DND-41 (cell line): ENCODE data around the gene JADE1.

Experiments
- ATAC-seq: fragments of 200-7000 bp; cut with Tn5 transposase; 3 replicates; pipeline ENCODE4 v1.9.1; 2021; ENCODE audit warnings: low read depth; ENCODE audit not compliant: insufficient read depth
- DNase-seq: peaks from one replicate; pipeline ENCODE4 v3.0.0-alpha.2; 2020
- H2AFZ ChIP-seq: 2 replicates; pipeline ENCODE4 v1.6.0; 2012; ENCODE audit warnings: low read depth, low read length
- H3K27ac ChIP-seq: 2 replicates; pipeline ENCODE4 v1.5.1; 2012; ENCODE audit warnings: low read length, inconsistent platforms
- H3K27me3 ChIP-seq: fragments of 200-600 bp; sonication (generic); 2 replicates; pipeline ENCODE4 v1.6.0; 2012; ENCODE audit warnings: low read length, mild to moderate bottlenecking, inconsistent platforms; ENCODE audit not compliant: insufficient read depth, poor library complexity
- H3K36me3 ChIP-seq: 2 replicates; pipeline ENCODE4 v1.5.1; 2012; ENCODE audit warnings: low read length, inconsistent platforms; ENCODE audit not compliant: insufficient read depth
- H3K4me1 ChIP-seq: 2 replicates; pipeline ENCODE4 v1.5.1; 2012; ENCODE audit warnings: mild to moderate bottlenecking, low read length; ENCODE audit not compliant: insufficient read depth
- H3K4me2 ChIP-seq: 2 replicates; pipeline ENCODE4 v1.6.0; 2012; ENCODE audit warnings: mild to moderate bottlenecking, moderate library complexity, low read length, inconsistent platforms; ENCODE audit not compliant: insufficient read depth
- H3K4me3 ChIP-seq, 2 experiments: fragments of 200-600 bp in 1 of 2; shearing (Covaris generic) in 1 of 2; 2 replicates each; pipeline ENCODE4 v1.5.1; 2012 to 2016; ENCODE audit warnings: inconsistent platforms in 2 of 2, low read length in 2 of 2, mild to moderate bottlenecking in 2 of 2, low read depth in 1 of 2, moderate library complexity in 1 of 2
- H3K79me2 ChIP-seq: 2 replicates; pipeline ENCODE4 v1.6.0; 2012; ENCODE audit warnings: low read length, inconsistent platforms; ENCODE audit not compliant: insufficient read depth
- H3K9ac ChIP-seq: 2 replicates; pipeline ENCODE4 v1.6.0; 2012; ENCODE audit warnings: low read depth, mild to moderate bottlenecking, inconsistent platforms, low read length, moderate library complexity
- H3K9me3 ChIP-seq: 2 replicates; pipeline ENCODE4 v1.5.1; 2012; ENCODE audit warnings: low read length, moderate library complexity, mild to moderate bottlenecking, inconsistent platforms; ENCODE audit not compliant: insufficient read depth, severe bottlenecking
- H4K20me1 ChIP-seq: 2 replicates; pipeline ENCODE4 v1.6.0; 2012; ENCODE audit warnings: low read length; ENCODE audit not compliant: insufficient read depth
- EZH2 ChIP-seq: IDR thresholded peaks from 3 replicates; pipeline ENCODE4 v1.6.1; 2012; ENCODE audit warnings: borderline replicate concordance, low read depth, mild to moderate bottlenecking, moderate library complexity, low read length, inconsistent platforms; ENCODE audit not compliant: severe bottlenecking
- TF ChIP-seq, protein P1 (sequence below): IDR thresholded peaks from 2 replicates; pipeline ENCODE4 v1.5.1; 2012; ENCODE audit warnings: borderline replicate concordance, low read length, moderate library complexity, mild to moderate bottlenecking; ENCODE audit not compliant: poor library complexity, severe bottlenecking; ENCODE audit errors: extremely low read depth

Gene JADE1

DNA sequence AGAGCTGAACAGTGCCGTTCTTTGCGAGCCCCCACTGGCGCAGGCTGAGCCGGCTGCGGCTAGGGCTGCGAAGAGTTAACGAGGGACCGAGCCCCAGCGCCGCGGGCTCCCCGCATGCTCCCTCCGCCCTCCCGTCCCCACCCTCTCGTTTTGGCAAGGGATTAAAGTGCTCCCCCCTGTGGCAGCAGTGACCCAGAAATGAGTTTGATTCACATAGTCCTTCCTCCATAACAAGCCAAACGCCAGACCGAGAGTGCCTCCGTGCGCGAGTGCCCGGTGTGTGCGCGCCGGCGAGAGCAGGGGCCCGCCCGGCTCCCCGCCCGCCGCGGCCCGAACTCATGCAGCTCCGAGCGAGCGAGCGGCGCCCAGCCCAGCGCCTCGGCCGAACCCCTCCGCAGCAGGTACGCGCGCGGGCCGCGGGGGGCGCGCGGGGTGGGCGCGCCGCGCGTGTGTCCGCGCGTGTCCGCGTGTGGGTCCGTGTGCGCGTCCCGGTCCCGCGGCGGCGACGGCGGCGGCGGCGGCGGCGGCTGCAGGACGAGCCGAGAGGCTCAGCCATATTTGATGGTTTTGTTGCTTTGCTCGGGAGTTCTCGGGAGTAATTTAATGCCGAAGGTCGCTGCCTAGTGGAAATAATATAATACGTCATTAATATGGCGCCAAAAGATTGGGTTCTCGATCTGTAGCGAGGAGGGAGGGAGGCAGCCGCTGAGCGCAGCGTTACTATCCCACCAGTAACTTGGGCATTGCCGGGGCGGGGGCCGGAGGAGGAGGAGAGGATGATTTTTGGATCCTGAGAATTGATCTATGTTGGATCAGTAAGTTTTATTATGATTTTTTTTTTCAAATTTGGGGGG lies at the start of gene JADE1:
Gene JADE1 (plus strand): TSS at position 224 of the 854 bp plus-strand sequence. CDS start 22,059 bp downstream, outside the sequence.
- Histone ChIP-seq H3K4me1 (peaks cover 15% of the 10 kb centered on the region), H3K27ac (peak within 1 kb of the TSS; percentile 99), H3K9ac (peak within 1 kb of the TSS; percentile 81), H3K27me3 (no peaks in the 10 kb centered on the region), H3K9me3 (no peaks in the 10 kb centered on the region), H3K36me3 (no peaks in the 10 kb centered on the region), H3K4me3 (peak within 1 kb of the TSS; percentile 73 to 97), H3K4me2 (peak within 1 kb of the TSS; percentile 66), H2AFZ (peak within 1 kb of the TSS; percentile 69), H3K79me2 (peaks cover 39% of the 10 kb centered on the region), H4K20me1 (peaks cover 8% of the 10 kb centered on the region; the same call in 1 of the 2 replicates)
- DNase-seq, result peak; percentile 94
- TF ChIP-seq EZH2, result no peak
- TF ChIP-seq, protein P1, sequence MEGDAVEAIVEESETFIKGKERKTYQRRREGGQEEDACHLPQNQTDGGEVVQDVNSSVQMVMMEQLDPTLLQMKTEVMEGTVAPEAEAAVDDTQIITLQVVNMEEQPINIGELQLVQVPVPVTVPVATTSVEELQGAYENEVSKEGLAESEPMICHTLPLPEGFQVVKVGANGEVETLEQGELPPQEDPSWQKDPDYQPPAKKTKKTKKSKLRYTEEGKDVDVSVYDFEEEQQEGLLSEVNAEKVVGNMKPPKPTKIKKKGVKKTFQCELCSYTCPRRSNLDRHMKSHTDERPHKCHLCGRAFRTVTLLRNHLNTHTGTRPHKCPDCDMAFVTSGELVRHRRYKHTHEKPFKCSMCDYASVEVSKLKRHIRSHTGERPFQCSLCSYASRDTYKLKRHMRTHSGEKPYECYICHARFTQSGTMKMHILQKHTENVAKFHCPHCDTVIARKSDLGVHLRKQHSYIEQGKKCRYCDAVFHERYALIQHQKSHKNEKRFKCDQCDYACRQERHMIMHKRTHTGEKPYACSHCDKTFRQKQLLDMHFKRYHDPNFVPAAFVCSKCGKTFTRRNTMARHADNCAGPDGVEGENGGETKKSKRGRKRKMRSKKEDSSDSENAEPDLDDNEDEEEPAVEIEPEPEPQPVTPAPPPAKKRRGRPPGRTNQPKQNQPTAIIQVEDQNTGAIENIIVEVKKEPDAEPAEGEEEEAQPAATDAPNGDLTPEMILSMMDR, result peak; percentile 86
- ATAC-seq, result peak; percentile 60

DNA sequence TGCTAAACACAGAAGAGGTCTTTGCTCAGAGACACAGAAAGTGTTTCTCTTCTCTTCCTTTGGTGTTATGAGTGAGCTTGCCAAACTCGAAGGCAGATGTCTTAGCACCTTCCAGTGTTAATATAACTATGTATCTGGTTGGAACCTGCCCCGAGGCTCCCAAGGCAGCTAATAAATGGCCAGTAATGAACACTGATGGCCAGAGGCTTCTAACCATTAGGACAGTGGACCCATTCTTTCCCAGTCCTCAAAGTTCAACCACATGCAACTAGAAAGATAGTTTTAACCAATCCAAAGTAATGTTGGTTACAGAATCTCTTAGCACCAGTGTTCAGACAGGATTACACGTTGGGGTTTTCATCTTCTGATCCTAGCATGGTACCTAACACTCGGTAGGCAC lies 42.7 kb upstream of the JADE1 start:
- no peak overlapping the region for H3K4me2 ChIP-seq
- no peak overlapping the region for H3K9ac ChIP-seq
- TF ChIP-seq EZH2, result no peak
- TF ChIP-seq, protein P1, result no peak
- no peaks in the 10 kb centered on the region for H3K27me3 ChIP-seq
- no peaks in the 10 kb centered on the region for H3K4me1 ChIP-seq
- DNase-seq (no peak), ATAC-seq (no peak)
- no peak overlapping the region for H3K27ac ChIP-seq
- no peaks in the 10 kb centered on the region for H4K20me1 ChIP-seq
- H3K36me3 ChIP-seq, result no peaks in the 10 kb centered on the region
- H3K79me2 ChIP-seq, result no peaks in the 10 kb centered on the region
- no peak overlapping the region for H2AFZ ChIP-seq
- no peaks in the 10 kb centered on the region for H3K9me3 ChIP-seq
- H3K4me3 ChIP-seq, result no peak overlapping the region

DNA sequence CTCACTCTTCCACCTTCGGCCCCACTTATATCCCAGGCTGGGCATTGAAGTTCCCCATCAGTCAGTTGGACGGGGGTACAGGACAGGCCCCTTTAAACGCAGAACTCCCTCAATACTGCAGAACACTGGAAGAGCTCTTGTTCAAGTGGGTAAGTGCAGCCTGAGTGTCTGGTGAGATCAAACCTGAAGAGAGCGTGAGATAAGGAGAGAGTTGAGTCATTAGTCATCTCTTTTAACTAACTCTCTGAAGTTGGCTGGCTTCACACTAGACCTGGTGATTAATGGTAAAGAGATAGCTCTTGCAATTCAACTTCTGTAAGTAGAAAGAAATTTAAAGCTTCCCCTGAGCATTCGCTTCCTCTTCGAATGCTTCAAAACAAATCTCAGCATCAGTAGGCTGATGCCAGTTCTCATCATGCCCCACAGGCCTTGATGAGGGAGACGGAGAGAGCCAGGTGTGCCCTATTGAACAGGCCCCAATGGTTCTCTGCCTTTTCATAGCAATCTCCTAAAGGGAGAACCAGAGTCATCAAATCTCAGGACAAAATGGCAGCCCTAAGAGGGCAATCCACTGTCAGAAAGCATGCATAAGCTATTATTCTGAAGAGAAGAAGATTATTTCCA lies 41.0 kb upstream of the JADE1 start:
- DNase-seq (no peak), ATAC-seq (no peak)
- H3K27me3 ChIP-seq, result no peaks in the 10 kb centered on the region
- H3K4me3 ChIP-seq, result no peak overlapping the region
- H3K4me1 ChIP-seq, result no peaks in the 10 kb centered on the region
- H3K27ac ChIP-seq, result no peak overlapping the region
- no peak overlapping the region for H3K4me2 ChIP-seq
- no peak for TF ChIP-seq EZH2
- TF ChIP-seq, protein P1, result no peak
- H4K20me1 ChIP-seq, result no peaks in the 10 kb centered on the region
- no peaks in the 10 kb centered on the region for H3K9me3 ChIP-seq
- no peaks in the 10 kb centered on the region for H3K36me3 ChIP-seq
- no peak overlapping the region for H3K9ac ChIP-seq
- no peaks in the 10 kb centered on the region for H3K79me2 ChIP-seq
- H2AFZ ChIP-seq, result no peak overlapping the region
